CD4-positive, alpha-beta T cell (primary cell): ENCODE measurements around the gene DUOXA2. TPM values are rescaled to one million over a fixed set of nuclear protein-coding genes. Genes with fewer than 3 reads are reported as not detected.
"Not testable (repeated sequence)": the region's sequence is repeated elsewhere in the genome, so short reads cannot be mapped to it uniquely, and the experiment has no call there.

ENCODE experiments used
- ATAC-seq: fragments of 200-7000 bp; cut with Tn5 transposase; one replicate; pipeline ENCODE4 v1.10.0; 2022; ENCODE audit warnings: mild to moderate bottlenecking; ENCODE audit not compliant: poor library complexity
- CTCF ChIA-PET: fragments of 350-600 bp; sonication (Branson Sonifier 250); formaldehyde crosslinking; loops from one replicate; lab custom pipeline; 2021; ENCODE audit warnings: antibody characterized with exemption, inconsistent platforms; lab: Charles Lee
- POLR2A ChIA-PET: fragments of 350-600 bp; sonication (Branson Sonifier 250); formaldehyde crosslinking; loops from one replicate; lab custom pipeline; 2021; ENCODE audit warnings: antibody characterized with exemption, inconsistent platforms; lab: Charles Lee
- DNase-seq, 14 experiments: peaks; one replicate each; pipeline ENCODE4 v3.0.0-alpha.2; 2013 to 2020; ENCODE audit warnings: mixed read lengths in 2 of 14
- H3K27ac ChIP-seq, 2 donors: one replicate each; pipeline versions ENCODE4 v1.5.1 to v1.7.0; 2013; ENCODE audit warnings: low read length in 2 of 2, low read depth in 1 of 2, mild to moderate bottlenecking in 1 of 2
- H3K27me3 ChIP-seq, 2 experiments: 1 replicate in 1 of 2; 2 replicates in 1 of 2; pipeline versions ENCODE4 v1.6.1 to v1.7.0; 2013; ENCODE audit warnings: low read length in 2 of 2, control low read depth in 1 of 2, mild to moderate bottlenecking in 1 of 2, moderate library complexity in 1 of 2; ENCODE audit not compliant: insufficient read depth in 2 of 2, control insufficient read depth in 1 of 2
- H3K36me3 ChIP-seq: one replicate; pipeline ENCODE4 v1.6.1; 2013; ENCODE audit warnings: low read length, control low read depth; ENCODE audit not compliant: insufficient read depth
- H3K4me1 ChIP-seq: one replicate; pipeline ENCODE4 v1.6.1; 2013; ENCODE audit warnings: low read length, control low read depth; ENCODE audit not compliant: insufficient read depth
- H3K4me3 ChIP-seq: one replicate; pipeline ENCODE4 v1.5.1; 2013; ENCODE audit warnings: mild to moderate bottlenecking, low read length, moderate library complexity
- H3K9me3 ChIP-seq, 2 experiments: 1 replicate in 1 of 2; 2 replicates in 1 of 2; pipeline versions ENCODE4 v1.6.1 to v1.7.0; 2013; ENCODE audit warnings: low read length in 2 of 2, mild to moderate bottlenecking in 2 of 2, control low read depth in 1 of 2, moderate library complexity in 1 of 2; ENCODE audit not compliant: control insufficient read depth in 1 of 2, insufficient read depth in 1 of 2
- H3K27ac Mint-ChIP-seq: one replicate; pipeline ENCODE4 v1.8.0; 2020; ENCODE audit warnings: mixed read lengths
- H3K27me3 Mint-ChIP-seq: one replicate; pipeline ENCODE4 v1.8.0; 2021; ENCODE audit warnings: mixed read lengths
- H3K36me3 Mint-ChIP-seq: one replicate; pipeline ENCODE4 v1.8.0; 2021; ENCODE audit warnings: low read depth, mixed read lengths
- H3K4me1 Mint-ChIP-seq: one replicate; pipeline ENCODE4 v1.8.0; 2021; ENCODE audit warnings: low read depth, mixed read lengths
- H3K4me3 Mint-ChIP-seq: one replicate; pipeline ENCODE4 v1.8.0; 2020; ENCODE audit warnings: mild to moderate bottlenecking, mixed read lengths
- H3K9me3 Mint-ChIP-seq: one replicate; pipeline ENCODE4 v1.8.0; 2020; ENCODE audit warnings: mixed read lengths
- intact Hi-C, 2 experiments: fragments of 100-400 bp; cut with DNase I in 1 of 2; cut with micrococcal nuclease in 1 of 2; formaldehyde crosslinking; loops; one replicate each; pipeline versions ENCODE4 v1.15.1 to v1.9.0; 2023 to 2025; cut with DNase I, micrococcal nuclease
- polyA plus RNA-seq, 2 donors: library from polyadenylated mRNA; unstranded; fragments of 120-200 nt; gene quantifications; one replicate each; pipeline ENCODE4 v1.2.1, GENCODE V29; 2013
- total RNA-seq, 174 experiments: library from RNA in 2 of 174; stranded (reverse) in 2 of 174; gene quantifications; one replicate each; pipeline ENCODE4 v1.2.3 and lab custom pipeline; 2021 to 2026
- TF ChIP-seq, protein P1 (sequence below): fragments of 200-600 bp; IDR thresholded peaks from one replicate; pipeline ENCODE4 v1.8.0; 2022; ENCODE audit warnings: antibody characterized with exemption, mild to moderate bottlenecking

DUOXA2 gene
- total RNA-seq: not detected
- not detected for polyA plus RNA-seq (2013, experiment 1 of 2)
- polyA plus RNA-seq (2013, experiment 2 of 2): not detected
- total RNA-seq (lab: John Stamatoyannopoulos, UW): 0 to 0.18 (median 0) reads per million in 172 experiments

- H3K4me3 ChIP-seq: no peak within 1 kb of the TSS
- no peaks in the 10 kb centered on the region for H3K36me3 Mint-ChIP-seq
- peaks cover 62% of the 10 kb centered on the region for H3K4me1 Mint-ChIP-seq
- H3K27ac Mint-ChIP-seq: no peak within 1 kb of the TSS
- H3K27me3 Mint-ChIP-seq: peaks cover 86% of the 10 kb centered on the region
- no peak for ATAC-seq
- POLR2A ChIA-PET: interaction anchor here (0.5 kb wide), 1 partner anchor 894 kb away, joined by 4 read pairs; no protein-coding TSS in a partner anchor
- H3K4me1 ChIP-seq: peaks cover 55% of the 10 kb centered on the region
- H3K36me3 ChIP-seq: no peaks in the 10 kb centered on the region
- peaks cover 78 to 79% of the 10 kb centered on the region in 2 experiments for H3K27me3 ChIP-seq
- DNase-seq: no peak
- TF ChIP-seq, protein P1, sequence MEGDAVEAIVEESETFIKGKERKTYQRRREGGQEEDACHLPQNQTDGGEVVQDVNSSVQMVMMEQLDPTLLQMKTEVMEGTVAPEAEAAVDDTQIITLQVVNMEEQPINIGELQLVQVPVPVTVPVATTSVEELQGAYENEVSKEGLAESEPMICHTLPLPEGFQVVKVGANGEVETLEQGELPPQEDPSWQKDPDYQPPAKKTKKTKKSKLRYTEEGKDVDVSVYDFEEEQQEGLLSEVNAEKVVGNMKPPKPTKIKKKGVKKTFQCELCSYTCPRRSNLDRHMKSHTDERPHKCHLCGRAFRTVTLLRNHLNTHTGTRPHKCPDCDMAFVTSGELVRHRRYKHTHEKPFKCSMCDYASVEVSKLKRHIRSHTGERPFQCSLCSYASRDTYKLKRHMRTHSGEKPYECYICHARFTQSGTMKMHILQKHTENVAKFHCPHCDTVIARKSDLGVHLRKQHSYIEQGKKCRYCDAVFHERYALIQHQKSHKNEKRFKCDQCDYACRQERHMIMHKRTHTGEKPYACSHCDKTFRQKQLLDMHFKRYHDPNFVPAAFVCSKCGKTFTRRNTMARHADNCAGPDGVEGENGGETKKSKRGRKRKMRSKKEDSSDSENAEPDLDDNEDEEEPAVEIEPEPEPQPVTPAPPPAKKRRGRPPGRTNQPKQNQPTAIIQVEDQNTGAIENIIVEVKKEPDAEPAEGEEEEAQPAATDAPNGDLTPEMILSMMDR: no peak
- H3K4me3 Mint-ChIP-seq: peak within 1 kb of the TSS; percentile 50
- intact Hi-C loops: no loop called here
- peaks cover 0 to 32% of the 10 kb centered on the region in 2 experiments for H3K9me3 ChIP-seq
- CTCF ChIA-PET: no interaction called here
- no peak within 1 kb of the TSS for H3K27ac ChIP-seq
- no peaks in the 10 kb centered on the region for H3K9me3 Mint-ChIP-seq
Observed at GRCh38 chr15:45114076-45114750, at the start of gene DUOXA2, which contains the start of gene DUOX2. Gene DUOXA2, plus strand, starts transcription at chr15:45114326. Its CDS starts 280 bp downstream, at chr15:45114606. Gene DUOX2, minus strand, starts transcription at chr15:45114172. Its CDS starts 761 bp downstream, at chr15:45113411.

DNA sequence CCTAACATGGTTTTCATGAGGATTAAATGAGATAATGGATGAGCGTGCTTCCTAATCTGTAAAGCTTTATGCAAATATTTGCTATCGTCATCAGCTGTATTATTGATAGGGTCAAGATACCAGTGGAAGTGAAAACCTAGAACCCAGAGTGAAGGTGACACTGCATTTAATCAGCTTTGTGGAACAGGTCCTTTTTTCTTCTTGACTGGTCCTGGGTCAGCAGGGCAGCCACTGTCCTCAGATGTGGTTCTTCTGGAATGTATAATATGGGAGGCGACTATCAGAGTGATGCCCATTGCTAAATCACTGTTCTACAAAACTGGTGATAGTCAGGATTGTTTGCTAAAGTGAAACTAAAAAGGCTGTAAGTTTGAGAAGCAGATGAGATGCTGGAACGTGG lies 49.7 kb upstream of the DUOXA2 start:
- Histone ChIP-seq H3K4me3 (no peak overlapping the region), H3K9me3 (no peaks in the 10 kb centered on the region), H3K4me1 (no peaks in the 10 kb centered on the region), H3K36me3 (no peaks in the 10 kb centered on the region), H3K27ac (no peak overlapping the region), H3K27me3 (no peaks in the 10 kb centered on the region)
- peaks cover 29% of the 10 kb centered on the region for H3K36me3 Mint-ChIP-seq
- ChIA-PET POLR2A (no interaction called here), CTCF (no interaction called here)
- no peaks in the 10 kb centered on the region for H3K27me3 Mint-ChIP-seq
- H3K27ac Mint-ChIP-seq: no peak overlapping the region
- TF ChIP-seq, protein P1: no peak
- intact Hi-C loops: loop anchor here in 1 of 2 experiments (5.0 kb wide), 1 partner anchor 227 kb away; no protein-coding TSS in a partner anchor
- no peak for ATAC-seq
- H3K4me1 Mint-ChIP-seq: no peaks in the 10 kb centered on the region
- no peak for DNase-seq
- H3K4me3 Mint-ChIP-seq: no peak overlapping the region
- no peaks in the 10 kb centered on the region for H3K9me3 Mint-ChIP-seq

- H3K27me3 ChIP-seq, H3K9me3 ChIP-seq, H3K9me3 Mint-ChIP-seq, POLR2A ChIA-PET, H3K36me3 ChIP-seq, CTCF ChIA-PET, ATAC-seq, H3K4me1 ChIP-seq, H3K27ac Mint-ChIP-seq, H3K4me3 Mint-ChIP-seq, H3K4me1 Mint-ChIP-seq, H3K4me3 ChIP-seq, DNase-seq, H3K27me3 Mint-ChIP-seq, H3K27ac ChIP-seq: not testable (repeated sequence)
- H3K36me3 Mint-ChIP-seq: peaks cover 21% of the 10 kb centered on the region
- intact Hi-C loops: loop anchor here in 1 of 2 experiments (10.0 kb wide), 1 partner anchor 245 kb away; no protein-coding TSS in a partner anchor
Observed at GRCh38 chr15:45069942-45070360, 44.2 kb upstream of the DUOXA2 start.

DNA sequence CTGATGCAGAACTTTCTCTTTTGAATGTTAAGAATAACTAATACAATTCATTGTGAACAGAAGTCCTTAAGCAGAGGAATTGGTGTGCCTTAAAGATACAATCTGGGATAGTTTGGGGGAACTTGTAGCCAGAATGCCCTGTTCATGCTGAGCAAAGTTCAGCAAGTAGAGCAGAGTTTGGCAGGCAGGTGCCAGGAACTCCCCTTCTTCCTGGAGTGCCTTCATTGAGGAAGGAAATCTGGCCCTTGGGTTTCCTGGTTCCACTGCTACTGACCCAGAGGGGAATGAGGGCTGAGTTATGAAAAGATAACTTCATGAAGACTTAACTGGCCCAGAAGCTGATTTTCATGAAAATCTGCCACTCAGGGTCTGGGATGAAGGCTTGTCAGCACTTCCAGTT lies 40.5 kb upstream of the DUOXA2 start:
- H3K4me1 ChIP-seq, H3K27ac ChIP-seq, ATAC-seq, H3K27me3 ChIP-seq, H3K27me3 Mint-ChIP-seq, H3K4me1 Mint-ChIP-seq, H3K36me3 ChIP-seq, H3K9me3 ChIP-seq, DNase-seq, H3K27ac Mint-ChIP-seq, H3K9me3 Mint-ChIP-seq, POLR2A ChIA-PET, H3K4me3 Mint-ChIP-seq, CTCF ChIA-PET, H3K4me3 ChIP-seq: not testable (repeated sequence)
- H3K36me3 Mint-ChIP-seq: peaks cover 12% of the 10 kb centered on the region
- intact Hi-C loops: loop anchor here in 1 of 2 experiments (10.0 kb wide), 1 partner anchor 249 kb away; no protein-coding TSS in a partner anchor

- H3K36me3 Mint-ChIP-seq, H3K9me3 Mint-ChIP-seq, ATAC-seq, H3K9me3 ChIP-seq, H3K4me3 ChIP-seq, H3K27ac ChIP-seq, H3K4me1 Mint-ChIP-seq, CTCF ChIA-PET, H3K27me3 Mint-ChIP-seq, DNase-seq, H3K36me3 ChIP-seq, H3K4me1 ChIP-seq, POLR2A ChIA-PET, H3K4me3 Mint-ChIP-seq, H3K27ac Mint-ChIP-seq, H3K27me3 ChIP-seq: not testable (repeated sequence)
- intact Hi-C loops: loop anchor here in 1 of 2 experiments (10.0 kb wide), 1 partner anchor 251 kb away; no protein-coding TSS in a partner anchor
Observed at GRCh38 chr15:45075440-45076320, 38.4 kb upstream of the DUOXA2 start.
